Right lobe of liver (tissue), 4 donors: Measurements from ENCODE around the gene NEDD9.

Source experiments
- CTCF ChIP-seq, 4 donors: fragments of 200-600 bp in 3 of 4; fragments of 450-650 bp in 1 of 4; IDR thresholded peaks; one replicate each; pipeline versions ENCODE4 v1.5.1 to v1.8.0; 2016 to 2022; ENCODE audit warnings: antibody characterized with exemption in 4 of 4, mild to moderate bottlenecking in 2 of 4
- POLR2A ChIP-seq: fragments of 450-650 bp; IDR thresholded peaks from one replicate; pipeline ENCODE4 v1.6.1; 2017; ENCODE audit warnings: antibody characterized with exemption, mild to moderate bottlenecking
- donor health status: DM: no; HTN: no; CAD: no.
- donor health status: DM: no; HTN: no; CAD: no.
- donor health status: DM: no; HTN: yes; CAD: no.

DNA sequence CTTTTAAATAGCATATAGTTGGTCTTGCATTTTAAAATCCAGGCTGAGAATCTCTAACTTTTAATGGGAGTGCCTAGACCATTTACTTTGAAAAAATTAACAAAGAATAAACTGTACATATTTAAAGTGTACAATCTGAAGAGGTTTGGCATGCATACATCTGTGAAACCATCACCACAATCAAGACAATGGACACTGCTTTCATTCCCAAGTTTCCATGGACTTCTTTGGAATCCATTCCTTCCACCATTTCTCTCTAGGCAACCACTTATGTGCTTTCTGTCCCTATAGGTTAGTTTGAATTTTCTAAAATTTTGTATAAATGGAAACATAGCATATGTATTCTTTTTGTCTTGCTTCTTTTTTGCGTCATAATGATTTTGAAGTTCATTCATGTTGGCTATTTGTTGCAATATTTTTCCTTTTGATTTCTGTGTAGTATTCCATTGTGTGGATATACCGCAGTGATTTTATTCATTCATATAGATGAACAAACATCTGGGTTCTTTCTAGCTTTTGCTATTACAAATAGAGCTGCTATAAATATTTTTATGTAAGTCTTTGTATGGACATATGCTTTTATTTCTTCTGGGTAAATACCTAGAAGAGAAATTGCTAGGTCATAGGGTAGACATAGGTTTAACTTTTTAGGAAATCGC, 50.9 kb downstream of the NEDD9 start:
- TF ChIP-seq CTCF (IDR thresholded peaks at IDR 0.05) (no peak), POLR2A (no peak)
